GM15510 (cell line): Measurements from ENCODE around the gene PVALEF.

Experiments used
- POLR2A ChIP-seq: IDR thresholded peaks from 3 replicates; pipeline ENCODE4 v1.6.1; 2011; ENCODE audit warnings: borderline replicate concordance; ENCODE audit not compliant: insufficient read length; ENCODE audit errors: extremely low read depth

The PVALEF gene

DNA sequence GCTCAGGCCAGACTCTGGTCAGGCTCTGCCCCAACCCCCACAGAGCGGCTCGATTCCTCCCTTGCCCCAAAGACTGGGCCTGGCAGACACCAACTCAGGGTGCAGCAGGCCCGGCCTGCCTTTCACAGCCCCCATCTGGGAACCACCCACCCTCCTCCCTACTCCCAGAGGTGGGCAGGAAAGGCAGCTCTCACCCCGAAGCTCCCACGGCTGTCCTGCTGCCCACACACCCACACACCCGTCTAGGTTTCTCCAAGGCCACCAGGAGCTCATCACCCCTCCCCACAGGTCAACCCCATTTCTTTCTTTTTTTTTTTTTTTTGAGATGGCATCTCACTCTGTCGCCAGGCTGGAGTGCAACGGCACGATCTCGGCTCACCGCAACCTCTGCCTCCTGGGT is 53.7 kb downstream of the PVALEF start:
- no peak for TF ChIP-seq POLR2A

DNA sequence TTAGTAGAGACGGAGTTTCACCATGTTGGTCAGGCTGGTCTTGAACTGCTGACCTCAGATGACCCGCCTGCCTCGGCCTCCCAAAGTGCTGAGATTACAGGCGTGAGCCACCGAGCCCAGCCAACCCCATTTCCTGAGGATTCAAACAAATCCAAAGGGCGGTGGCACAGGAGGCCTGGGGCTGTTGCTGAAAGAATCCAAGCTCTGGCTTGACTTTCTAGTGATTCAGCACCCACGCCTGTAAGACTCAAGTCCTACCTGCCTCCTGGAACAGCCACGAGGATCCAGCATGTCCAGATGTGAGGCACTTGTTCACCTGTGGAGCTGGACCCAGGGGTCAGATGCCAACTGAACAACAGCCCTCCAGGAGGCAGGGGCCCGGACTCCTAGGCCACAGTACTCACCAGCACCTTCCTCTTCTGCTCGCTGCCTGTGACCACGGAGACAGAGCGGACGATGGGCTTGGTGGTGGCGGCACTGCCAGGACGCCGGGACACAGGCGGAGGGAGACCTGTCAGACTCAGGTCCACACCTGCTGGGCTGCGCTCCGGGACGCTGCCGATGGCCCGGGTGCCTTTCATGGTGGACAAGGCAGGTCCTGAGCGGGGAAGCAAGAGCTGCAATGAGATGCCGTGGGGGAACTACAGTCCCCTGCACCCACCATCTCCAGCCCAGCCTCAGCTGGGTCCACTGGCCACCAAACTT is 54.3 kb downstream of the PVALEF start:
- no peak for TF ChIP-seq POLR2A

DNA sequence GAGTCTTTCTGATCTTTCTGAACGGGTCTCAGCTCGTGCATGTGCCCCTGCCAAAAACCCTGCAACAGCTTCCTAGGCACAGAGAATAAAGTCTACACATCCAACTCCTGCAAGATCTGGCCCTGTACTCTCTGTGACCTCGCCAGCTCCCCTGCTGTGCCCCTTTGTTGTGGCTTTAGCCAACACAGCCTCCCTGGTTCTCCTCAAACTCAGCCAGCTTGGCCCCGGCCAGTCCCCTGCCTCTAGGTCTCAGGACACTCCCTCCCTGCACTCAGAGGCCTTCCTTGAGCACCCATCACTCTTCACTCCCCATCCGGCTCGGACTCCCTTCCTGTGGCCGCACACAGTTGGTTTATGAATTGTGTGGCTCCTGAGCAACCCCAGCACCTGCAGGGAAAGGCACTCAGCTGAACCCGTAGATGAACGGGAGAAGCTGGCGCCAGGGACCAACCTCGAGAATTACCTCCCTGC is 56.1 kb downstream of the PVALEF start:
- no peak for TF ChIP-seq POLR2A

DNA sequence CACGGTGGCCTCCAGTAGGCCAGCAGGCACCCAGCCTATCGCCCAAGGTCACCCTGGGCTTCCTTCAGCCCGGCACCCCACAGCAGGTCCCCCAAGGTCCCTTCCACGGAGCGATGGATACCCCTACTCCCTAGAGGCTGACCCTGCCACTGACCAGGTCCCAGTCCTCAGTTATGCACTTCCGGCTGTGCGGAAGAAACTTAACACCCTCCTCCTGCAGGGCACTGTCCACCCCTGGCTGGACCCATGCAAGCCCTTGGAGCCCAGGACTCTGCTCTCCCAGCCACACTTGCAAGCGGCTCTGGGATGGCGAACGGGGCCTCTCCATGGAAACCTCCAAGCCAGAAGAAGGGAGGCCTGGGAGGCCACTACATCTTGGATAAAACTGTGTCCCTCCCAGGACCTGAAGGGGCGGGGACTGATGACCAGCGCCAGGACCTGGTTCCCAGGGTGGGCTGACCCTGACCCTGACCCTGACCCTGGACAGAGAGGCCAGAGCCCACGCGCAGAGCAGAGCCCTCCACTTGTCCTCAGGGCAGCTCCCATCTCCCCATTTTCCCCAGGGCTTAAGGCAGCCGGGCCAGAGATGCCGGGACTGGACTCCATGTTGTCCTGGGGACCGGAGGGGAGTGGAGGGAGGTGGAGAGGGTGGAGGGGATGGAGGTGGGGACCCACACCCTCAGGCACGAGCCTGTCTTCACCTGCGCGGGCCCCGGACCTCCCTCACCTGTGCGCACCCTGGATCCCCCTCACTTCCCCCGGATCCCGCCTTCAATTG is 56.7 kb downstream of the PVALEF start:
- TF ChIP-seq POLR2A, result no peak

DNA sequence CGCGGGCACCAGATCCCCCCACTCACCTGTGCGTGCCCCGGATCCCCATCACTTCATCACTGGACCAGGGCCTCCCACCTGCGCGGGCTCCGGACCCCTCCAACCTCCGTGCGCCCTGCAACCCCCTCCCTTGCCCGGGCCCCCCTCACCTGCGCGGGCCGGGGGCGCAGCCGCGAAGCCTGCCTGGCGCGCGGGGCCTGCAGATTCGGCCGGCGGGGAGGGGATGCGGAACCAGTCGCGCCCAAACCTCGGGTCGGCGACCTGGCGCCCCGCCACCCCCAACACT is 57.3 kb downstream of the PVALEF start:
- no peak for TF ChIP-seq POLR2A

DNA sequence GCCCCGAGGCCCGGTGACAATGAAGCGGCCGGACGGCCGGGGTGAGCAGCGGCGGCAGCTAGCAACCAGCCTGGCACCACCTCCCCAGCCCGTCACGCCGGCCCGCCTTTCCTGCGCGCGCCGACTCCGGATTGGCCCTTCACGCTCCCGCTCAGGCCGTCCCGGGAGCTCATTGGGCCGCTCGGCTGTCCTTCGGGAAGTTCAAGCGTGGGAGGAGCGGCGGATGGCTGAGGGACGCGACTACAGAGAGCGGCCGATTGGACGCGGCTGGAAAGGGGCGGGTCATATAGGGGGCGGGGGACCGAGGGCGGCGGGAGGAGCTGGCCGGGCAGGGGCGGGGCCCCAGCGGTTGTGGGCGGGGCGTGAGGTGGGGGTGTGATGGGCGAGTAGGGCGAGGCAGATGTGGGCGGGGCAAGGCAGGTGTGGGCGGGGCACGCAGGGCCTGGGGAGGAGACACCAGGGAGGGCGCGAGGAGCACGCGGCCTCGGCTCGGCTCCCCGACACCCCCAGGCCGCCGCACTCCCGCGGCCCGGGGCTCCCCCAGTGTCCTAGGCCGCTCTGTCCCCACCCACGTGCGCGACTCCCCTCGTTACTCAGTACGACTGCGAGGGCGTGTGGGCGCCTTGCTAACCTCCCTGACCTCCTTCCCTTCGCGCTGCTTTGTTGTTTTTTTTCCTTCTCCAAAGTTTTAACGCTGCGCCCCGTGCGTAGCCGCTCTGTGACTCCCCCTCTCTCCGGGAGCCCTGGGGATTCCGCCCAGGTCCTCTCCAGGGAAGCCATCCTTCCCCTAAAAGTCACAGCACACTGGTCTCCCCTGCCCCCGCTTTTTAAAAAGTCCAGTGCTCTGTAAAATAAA is 57.8 kb downstream of the PVALEF start, which contains the start of gene CEP131:
TSS of gene CEP131 (minus strand) at position 60 of the 856 bp plus-strand sequence. CDS start 2,909 bp downstream, outside the sequence.
- peak; percentile 63 for TF ChIP-seq POLR2A

DNA sequence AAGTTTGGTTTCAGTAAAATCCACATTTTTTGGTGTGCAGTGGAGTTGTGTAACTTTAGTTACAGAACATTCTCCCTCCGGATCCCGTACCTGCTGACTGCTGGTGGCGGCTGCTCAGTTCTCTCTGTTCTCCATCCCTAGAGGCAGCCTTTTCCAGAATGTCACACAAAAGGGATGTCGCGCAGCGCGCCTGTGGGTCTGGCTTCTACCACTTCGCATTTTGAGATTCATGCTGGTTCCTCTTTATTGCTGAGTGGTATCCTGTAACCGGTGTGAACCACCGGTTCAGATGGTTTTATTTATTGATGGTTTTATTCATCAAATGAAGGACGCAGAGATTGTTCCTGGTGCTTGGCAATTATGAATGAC is 58.4 kb downstream of the PVALEF start:
- TF ChIP-seq POLR2A, result no peak

DNA sequence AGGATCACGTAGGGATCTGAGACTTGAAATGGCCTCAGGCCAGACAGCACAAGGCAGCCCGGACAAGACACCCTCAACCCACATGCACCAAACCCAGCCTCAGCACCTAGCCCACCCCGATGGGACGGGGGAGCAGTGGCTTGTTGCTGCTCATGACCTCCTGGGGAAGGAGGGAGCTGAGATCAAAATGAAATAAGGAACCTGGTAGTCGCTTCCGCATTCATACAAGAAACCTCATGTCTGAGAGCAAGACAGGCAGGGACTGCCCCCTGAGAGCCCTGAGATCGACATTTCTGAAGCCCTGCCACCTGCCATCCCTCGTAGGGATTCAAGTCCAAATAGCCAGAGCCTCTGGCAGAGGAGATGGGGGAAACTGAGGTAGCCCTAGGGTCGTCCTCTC is 63.1 kb downstream of the PVALEF start:
- TF ChIP-seq POLR2A, result no peak

DNA sequence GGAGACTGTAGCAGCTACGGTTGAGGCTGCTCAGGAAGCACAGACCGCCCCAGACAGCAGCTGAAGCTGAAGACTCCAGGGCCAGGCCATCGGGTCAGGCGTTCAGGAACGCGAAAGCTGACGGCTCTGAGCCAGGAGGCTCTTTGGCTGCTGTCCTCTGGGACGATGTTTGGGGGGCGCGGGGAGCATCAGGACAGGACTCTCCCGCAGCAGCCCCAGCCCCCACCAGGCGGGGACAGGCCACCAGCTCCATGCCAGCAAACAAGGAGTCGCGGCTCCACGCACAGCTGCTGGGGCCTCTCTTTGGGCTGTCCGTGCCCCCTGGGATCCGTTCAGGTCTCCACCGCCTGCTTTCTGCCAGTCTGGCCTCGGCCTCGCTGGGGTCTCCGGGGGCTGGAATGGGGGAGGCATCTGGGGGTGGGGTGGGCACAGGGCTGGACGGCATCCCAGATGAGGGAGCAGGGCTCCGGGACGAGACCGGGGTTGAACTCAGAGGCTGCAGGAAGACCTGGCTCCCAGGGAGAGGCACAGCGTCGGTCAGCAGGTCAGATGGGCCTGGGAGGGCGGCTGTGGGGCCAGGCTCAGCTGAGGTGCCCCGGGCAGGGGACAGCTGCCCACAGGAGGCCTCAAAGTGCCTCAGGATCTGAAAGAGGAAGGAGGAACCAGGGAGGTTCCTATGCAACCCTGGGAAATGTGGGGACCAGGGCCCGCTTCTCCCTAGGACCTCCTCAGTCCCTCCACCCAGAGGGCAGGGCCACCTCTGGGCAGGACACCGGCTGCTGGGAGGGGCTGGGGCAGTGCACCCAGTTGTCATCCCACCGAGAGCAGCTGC is 63.7 kb downstream of the PVALEF start:
- no peak for TF ChIP-seq POLR2A

DNA sequence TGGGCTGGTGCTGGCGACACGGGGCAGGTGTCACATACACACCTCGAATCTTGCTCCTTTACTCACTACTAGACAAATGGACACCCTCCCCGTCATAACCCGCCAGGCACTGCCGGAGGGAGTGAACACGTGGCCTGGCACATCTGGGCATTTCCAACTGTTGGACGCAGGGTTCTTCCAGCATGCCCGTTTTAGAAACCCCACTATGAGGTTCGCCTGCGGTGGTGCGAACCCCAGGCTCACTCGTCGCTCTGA is 64.3 kb downstream of the PVALEF start:
- TF ChIP-seq POLR2A, result no peak

DNA sequence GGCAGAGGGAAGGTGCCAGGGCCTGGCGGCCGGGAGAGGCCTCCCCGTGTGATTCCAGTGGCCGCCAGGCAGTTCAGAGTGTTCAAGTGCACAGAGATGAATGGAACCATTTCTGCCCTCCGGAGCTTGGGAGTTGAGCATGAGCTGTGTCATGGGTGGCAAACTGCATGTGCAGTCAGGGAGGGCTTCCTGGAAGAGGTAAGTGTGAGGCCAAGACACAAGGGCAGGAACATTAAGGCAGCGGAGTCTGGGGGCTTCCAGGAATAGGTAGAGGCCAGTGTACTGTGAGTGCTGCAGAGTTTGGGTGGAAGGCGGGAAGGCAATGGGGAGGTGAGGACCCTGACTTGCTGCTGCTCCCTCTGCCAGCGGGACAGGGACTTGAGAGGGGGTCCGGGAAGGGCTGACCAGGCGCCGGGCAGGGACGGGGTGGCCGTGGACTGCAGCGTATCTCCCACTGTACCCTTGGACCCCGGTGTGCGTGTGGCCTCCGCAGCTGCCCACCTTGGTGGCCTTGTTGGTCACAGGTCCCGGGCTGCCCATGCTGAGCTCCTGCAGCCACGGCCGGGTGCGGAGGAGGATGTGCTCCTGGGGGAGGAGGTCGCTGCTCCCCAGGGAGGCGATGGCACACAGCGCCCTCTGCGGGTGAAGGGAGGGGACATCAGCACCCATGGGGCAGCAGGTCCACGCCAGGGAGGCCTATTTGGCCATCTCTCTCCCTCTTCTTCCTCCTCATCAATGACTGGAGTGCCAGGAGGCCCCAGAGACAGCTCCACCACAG is 64.9 kb downstream of the PVALEF start:
- TF ChIP-seq POLR2A, result no peak

DNA sequence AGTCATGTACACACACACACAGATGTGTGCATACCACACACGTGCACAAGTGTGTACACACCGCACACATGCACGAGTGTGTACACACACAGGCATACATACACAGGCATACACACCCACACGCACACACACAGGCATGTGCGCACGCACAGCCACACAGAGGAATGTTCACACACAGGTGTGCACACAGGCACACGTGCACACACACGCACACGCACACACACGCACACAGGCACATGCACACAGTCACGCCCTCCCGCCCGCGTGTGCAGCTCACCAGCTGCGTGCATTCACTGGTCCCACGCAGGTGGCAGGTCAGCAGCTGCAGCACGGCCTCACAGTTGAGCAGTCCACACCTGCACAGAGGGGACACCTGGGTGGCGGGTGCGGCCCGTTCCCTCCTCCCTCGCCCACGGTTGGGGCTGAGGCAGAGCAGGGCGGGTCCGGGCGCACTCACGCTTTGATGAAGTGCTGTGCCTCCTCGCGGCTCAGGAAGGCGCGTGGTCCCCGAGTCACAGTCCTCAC is 65.9 kb downstream of the PVALEF start:
- TF ChIP-seq POLR2A, result no peak

DNA sequence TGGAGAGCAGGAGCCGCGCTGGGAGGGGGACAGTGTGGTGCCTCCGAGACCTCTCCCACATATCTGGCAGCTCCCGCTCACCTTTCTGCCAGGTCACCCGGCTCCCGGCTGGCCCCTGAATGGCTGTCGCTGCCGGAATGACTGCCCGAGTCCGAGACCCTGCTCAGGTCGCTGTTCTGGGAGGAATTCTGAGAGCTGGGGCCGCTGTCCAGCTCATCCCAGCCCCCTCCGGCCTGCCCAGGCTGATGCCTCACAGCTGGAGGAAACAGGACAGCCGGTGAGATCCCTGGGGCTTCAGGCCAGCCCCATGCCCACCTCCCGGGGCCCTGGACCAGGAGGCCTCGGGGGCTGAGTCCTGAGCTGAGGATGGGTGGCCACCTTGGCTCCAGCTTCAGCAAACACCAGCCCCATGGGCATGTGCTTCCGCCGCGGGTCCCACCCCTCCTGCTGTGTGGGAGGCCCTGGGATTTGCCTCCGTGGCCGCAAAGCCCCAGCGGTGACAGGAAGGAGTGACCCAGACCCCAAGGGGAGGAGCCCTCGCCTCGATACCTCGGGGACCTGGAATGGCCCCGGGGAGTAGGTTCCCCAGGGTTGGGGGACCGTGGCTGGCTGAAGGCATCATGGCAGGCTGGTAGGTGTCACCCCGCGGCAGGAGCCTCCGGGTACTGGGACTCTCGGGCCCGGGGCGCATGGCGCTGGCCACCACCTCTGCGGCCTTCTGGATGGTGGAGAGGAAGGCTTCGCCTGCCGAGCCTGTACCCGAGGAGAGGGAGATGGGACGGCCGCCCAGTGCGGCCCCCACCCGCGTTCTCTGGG is 66.7 kb downstream of the PVALEF start:
- TF ChIP-seq POLR2A, result no peak
